ENCODE results near the gene FAM210B. TPM values are rescaled to one million over a fixed set of nuclear protein-coding genes. Genes with fewer than 3 reads are reported as not detected.
A peak's percentile ranks its signal among the peaks of the same experiment; 100 is the strongest.
"Not testable (repeated sequence)": the region's sequence is repeated elsewhere in the genome, so short reads cannot be mapped to it uniquely, and the experiment has no call there.

Gene FAM210B
- total RNA-seq, 2 donors from 2014 or later = 11.5 to 26.2 TPM

DNA sequence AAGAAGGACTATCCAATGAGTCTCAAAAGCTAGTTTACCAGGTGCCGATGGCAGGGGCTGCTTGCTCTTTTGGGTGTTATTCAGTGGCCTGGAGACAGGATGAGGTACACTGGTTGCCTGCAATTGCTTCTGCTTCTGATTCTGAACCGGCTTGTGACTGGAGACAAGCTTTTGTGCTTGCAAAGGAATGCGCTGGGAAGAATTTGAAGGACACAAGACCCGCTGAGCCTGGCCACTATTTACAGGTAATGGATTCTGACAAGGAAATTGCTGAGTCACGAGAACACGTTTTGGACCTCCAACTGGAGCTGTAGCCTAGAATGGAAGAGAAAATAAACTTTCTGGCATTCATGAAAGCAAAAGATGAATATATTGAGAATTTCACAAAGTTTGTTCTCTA lies 27.4 kb downstream of the FAM210B start:
- DNase-seq = peak in 1 of 4 donors; percentile 29
- TF ChIP-seq, protein P1, sequence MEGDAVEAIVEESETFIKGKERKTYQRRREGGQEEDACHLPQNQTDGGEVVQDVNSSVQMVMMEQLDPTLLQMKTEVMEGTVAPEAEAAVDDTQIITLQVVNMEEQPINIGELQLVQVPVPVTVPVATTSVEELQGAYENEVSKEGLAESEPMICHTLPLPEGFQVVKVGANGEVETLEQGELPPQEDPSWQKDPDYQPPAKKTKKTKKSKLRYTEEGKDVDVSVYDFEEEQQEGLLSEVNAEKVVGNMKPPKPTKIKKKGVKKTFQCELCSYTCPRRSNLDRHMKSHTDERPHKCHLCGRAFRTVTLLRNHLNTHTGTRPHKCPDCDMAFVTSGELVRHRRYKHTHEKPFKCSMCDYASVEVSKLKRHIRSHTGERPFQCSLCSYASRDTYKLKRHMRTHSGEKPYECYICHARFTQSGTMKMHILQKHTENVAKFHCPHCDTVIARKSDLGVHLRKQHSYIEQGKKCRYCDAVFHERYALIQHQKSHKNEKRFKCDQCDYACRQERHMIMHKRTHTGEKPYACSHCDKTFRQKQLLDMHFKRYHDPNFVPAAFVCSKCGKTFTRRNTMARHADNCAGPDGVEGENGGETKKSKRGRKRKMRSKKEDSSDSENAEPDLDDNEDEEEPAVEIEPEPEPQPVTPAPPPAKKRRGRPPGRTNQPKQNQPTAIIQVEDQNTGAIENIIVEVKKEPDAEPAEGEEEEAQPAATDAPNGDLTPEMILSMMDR (IDR thresholded peaks at IDR 0.05) = no peak
- no peak for TF ChIP-seq POLR2A (IDR thresholded peaks at IDR 0.05)
- WGBS, 2 donors = 79 to 85% methylated on average over 6 of the region's 6 CpGs
- no peak overlapping the region for H3K27ac ChIP-seq
- intact Hi-C loops (cut with DNase I) = no loop called here
- H3K4me3 ChIP-seq = no peak overlapping the region
- no peaks in the 10 kb centered on the region for H3K9me3 ChIP-seq
- no peaks in the 10 kb centered on the region for H3K27me3 ChIP-seq
- ATAC-seq = no peak
- no peaks in the 10 kb centered on the region for H3K36me3 ChIP-seq (replicated peaks in 1 of 2; ENCODE audit: insufficient read depth in 1 of 2, low read depth in 2 of 2)
- peaks cover 1% of the 10 kb centered on the region for H3K4me1 ChIP-seq

DNA sequence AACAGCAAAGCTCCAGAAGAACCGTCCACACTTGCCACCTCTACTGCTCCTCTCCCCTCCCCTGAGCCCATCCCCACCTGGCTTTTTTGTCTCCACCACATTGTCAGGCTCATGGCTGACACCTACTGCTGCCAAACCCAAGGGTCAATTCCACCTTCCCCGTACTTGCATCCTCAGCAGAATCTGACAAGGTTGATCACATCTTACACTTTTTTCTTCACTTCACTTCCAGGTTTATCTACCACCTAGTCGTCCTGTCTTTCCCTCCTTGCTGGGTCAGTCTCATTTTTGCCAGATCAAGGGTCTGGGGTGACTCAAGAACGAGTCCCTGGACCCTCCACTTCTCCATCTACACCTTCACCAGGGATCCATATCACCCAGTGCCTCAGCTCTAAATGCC lies 30.1 kb downstream of the FAM210B start:
- Histone ChIP-seq H3K4me3 (no peak overlapping the region), H3K27me3 (no peaks in the 10 kb centered on the region), H3K36me3 (replicated peaks in 1 of 2; ENCODE audit: insufficient read depth in 1 of 2, low read depth in 2 of 2) (no peaks in the 10 kb centered on the region), H3K9me3 (no peaks in the 10 kb centered on the region), H3K27ac (no peak overlapping the region), H3K4me1 (peaks cover 12% of the 10 kb centered on the region)
- ATAC-seq (no peak), DNase-seq (no peak)
- intact Hi-C loops (cut with DNase I) = no loop called here
- WGBS, 2 donors = 83 to 89% methylated on average over 4 of the region's 4 CpGs
- TF ChIP-seq, protein P1 (IDR thresholded peaks at IDR 0.05) = no peak
- TF ChIP-seq POLR2A (IDR thresholded peaks at IDR 0.05) = no peak

DNA sequence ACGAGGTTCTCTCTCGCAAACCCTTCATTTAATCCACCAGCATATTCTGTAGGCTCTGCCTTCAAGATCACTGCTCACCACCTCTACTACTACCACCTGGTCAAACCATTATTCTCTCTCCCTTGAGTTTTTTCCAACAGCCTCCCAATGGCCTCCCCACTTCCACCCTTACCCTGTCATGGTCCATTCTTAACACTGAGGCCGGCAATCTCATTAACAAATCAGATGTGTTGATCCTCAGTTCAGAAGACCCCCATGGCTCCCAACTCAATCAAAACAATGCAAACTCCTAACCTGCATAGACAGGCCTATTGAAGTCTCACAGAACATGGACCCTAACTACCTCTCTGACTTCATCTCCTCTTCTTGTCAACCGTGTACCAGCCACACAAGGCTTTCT lies 31.0 kb downstream of the FAM210B start:
- Histone ChIP-seq H3K4me3 (no peak overlapping the region), H3K27me3 (no peaks in the 10 kb centered on the region), H3K9me3 (no peaks in the 10 kb centered on the region), H3K4me1 (peaks cover 19% of the 10 kb centered on the region), H3K27ac (no peak overlapping the region), H3K36me3 (replicated peaks in 1 of 2; ENCODE audit: insufficient read depth in 1 of 2, low read depth in 2 of 2) (no peaks in the 10 kb centered on the region)
- TF ChIP-seq, protein P1 (IDR thresholded peaks at IDR 0.05) = no peak
- TF ChIP-seq POLR2A (IDR thresholded peaks at IDR 0.05) = no peak
- WGBS, 2 donors = 89 to 96% methylated on average over 4 of the region's 4 CpGs
- ATAC-seq (no peak), DNase-seq (no peak)
- intact Hi-C loops (cut with DNase I) = no loop called here

DNA sequence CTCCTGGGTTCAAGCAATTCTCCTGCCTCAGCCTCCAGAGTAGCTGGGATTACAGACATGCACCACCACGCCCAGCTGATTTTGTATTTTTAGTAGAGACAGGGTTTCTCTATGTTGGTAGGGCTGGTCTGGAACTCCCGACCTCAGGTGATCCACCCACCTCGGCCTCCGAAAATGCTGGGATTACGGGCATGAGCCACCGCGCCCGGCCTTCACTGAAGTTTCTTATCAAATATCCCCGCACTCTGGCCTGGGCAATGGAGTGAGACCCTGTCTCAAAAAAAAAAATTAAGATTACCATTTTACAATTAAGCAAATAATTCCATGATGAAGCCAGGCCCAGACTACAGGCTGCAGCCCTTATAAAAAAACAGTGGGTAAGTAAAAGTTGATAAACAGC lies 31.6 kb downstream of the FAM210B start:
- H3K9me3 ChIP-seq; H3K4me3 ChIP-seq; intact Hi-C loops (cut with DNase I); DNase-seq; H3K27ac ChIP-seq; H3K27me3 ChIP-seq; H3K36me3 ChIP-seq (replicated peaks in 1 of 2; ENCODE audit: insufficient read depth in 1 of 2, low read depth in 2 of 2); ATAC-seq: not testable (repeated sequence)
- peaks cover 19% of the 10 kb centered on the region for H3K4me1 ChIP-seq
- WGBS, 2 donors = 91 to 100% methylated on average over 8 to 9 of the region's 9 CpGs

DNA sequence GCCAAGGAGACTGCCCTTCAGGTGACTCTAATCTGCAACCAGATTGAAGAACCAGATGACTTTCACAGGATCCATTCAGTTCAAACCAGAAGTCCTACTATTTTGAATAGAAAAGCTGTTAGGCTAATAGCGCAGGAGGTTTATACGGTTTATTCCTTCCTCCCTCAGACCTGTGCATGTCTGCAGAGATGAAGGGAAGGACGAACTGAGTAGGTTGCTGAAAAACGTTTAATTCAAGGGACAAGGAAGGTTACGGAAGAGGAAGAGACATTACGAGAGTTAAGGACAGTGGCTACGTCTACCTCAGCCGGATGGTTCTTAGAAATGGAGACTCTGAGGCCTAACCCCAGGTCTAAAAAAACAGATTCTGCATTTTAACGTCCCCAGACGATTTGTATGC lies 32.3 kb downstream of the FAM210B start:
- no peak for DNase-seq
- no peaks in the 10 kb centered on the region for H3K9me3 ChIP-seq
- intact Hi-C loops (cut with DNase I) = no loop called here
- peaks cover 19% of the 10 kb centered on the region for H3K4me1 ChIP-seq
- H3K27ac ChIP-seq = no peak overlapping the region
- no peak for TF ChIP-seq POLR2A (IDR thresholded peaks at IDR 0.05)
- TF ChIP-seq, protein P1 (IDR thresholded peaks at IDR 0.05) = no peak
- ATAC-seq = no peak
- no peak overlapping the region for H3K4me3 ChIP-seq
- peaks cover 0 to 7% of the 10 kb centered on the region in 2 donors for H3K36me3 ChIP-seq (replicated peaks in 1 of 2; ENCODE audit: insufficient read depth in 1 of 2, low read depth in 2 of 2)
- WGBS, 2 donors = 30 to 43% methylated on average over 10 of the region's 10 CpGs
- no peaks in the 10 kb centered on the region for H3K27me3 ChIP-seq
